Raji (cell line): ENCODE results near the gene SLC35F1.

Source experiments
- POLR2A ChIP-seq: IDR thresholded peaks from 2 replicates; pipeline ENCODE4 v1.6.1; 2011; ENCODE audit warnings: low read depth, low read length, control low read depth; ENCODE audit not compliant: insufficient read depth

The SLC35F1 gene

GRCh38 chr6:118174071-118174470, 267.0 kb downstream of the SLC35F1 start:
- no peak for TF ChIP-seq POLR2A

GRCh38 chr6:118177720-118178119, 270.7 kb downstream of the SLC35F1 start:
- TF ChIP-seq POLR2A = no peak

- no peak for TF ChIP-seq POLR2A
These were observed 272.0 kb downstream of the SLC35F1 start for GRCh38 chr6:118179048-118179447.

- no peak for TF ChIP-seq POLR2A
These were observed 279.9 kb downstream of the SLC35F1 start for GRCh38 chr6:118186672-118187567.

- TF ChIP-seq POLR2A = no peak
These were observed 280.6 kb downstream of the SLC35F1 start for GRCh38 chr6:118187568-118188164.

GRCh38 chr6:118188561-118188960, 281.5 kb downstream of the SLC35F1 start:
- TF ChIP-seq POLR2A = no peak

GRCh38 chr6:118197539-118197938, 290.5 kb downstream of the SLC35F1 start:
- no peak for TF ChIP-seq POLR2A

- no peak for TF ChIP-seq POLR2A
These were observed 291.7 kb downstream of the SLC35F1 start for GRCh38 chr6:118198746-118199145.

- TF ChIP-seq POLR2A = no peak
These were observed 293.1 kb downstream of the SLC35F1 start for GRCh38 chr6:118200160-118200559.

GRCh38 chr6:118202517-118202916, 295.5 kb downstream of the SLC35F1 start:
- TF ChIP-seq POLR2A = no peak

GRCh38 chr6:118203545-118203944, 296.5 kb downstream of the SLC35F1 start:
- TF ChIP-seq POLR2A = no peak

- TF ChIP-seq POLR2A = no peak
These were observed 299.2 kb downstream of the SLC35F1 start for GRCh38 chr6:118206221-118206620.

GRCh38 chr6:118207947-118208346, 300.9 kb downstream of the SLC35F1 start:
- no peak for TF ChIP-seq POLR2A

- no peak for TF ChIP-seq POLR2A
These were observed 305.5 kb downstream of the SLC35F1 start for GRCh38 chr6:118212451-118213173.

GRCh38 chr6:118215269-118215668, 308.2 kb downstream of the SLC35F1 start:
- no peak for TF ChIP-seq POLR2A

GRCh38 chr6:118216751-118217150, 309.7 kb downstream of the SLC35F1 start:
- no peak for TF ChIP-seq POLR2A
